Osteoblast (primary cell): ENCODE data around the gene GRM2. TPM values are rescaled to one million over a fixed set of nuclear protein-coding genes. Genes with fewer than 3 reads are reported as not detected.

Experiments used
- DNase-seq: peaks from one replicate; pipeline ENCODE4 v3.0.0; 2011; ENCODE audit warnings: low spot score, mixed read lengths; ENCODE audit not compliant: insufficient read length; ENCODE audit errors: missing footprints
- H2AFZ ChIP-seq: 2 replicates; pipeline ENCODE4 v1.6.0; 2011; ENCODE audit warnings: mild to moderate bottlenecking, low read length
- H3K27ac ChIP-seq: 2 replicates; pipeline ENCODE4 v1.5.1; 2011; ENCODE audit warnings: mild to moderate bottlenecking, low read depth, low read length, moderate library complexity
- H3K27me3 ChIP-seq: 2 replicates; pipeline ENCODE4 v1.6.0; 2012; ENCODE audit warnings: mild to moderate bottlenecking, control low read depth, inconsistent platforms, low read length, moderate library complexity; ENCODE audit not compliant: insufficient read depth
- H3K36me3 ChIP-seq: 2 replicates; pipeline ENCODE4 v1.5.1; 2011; ENCODE audit warnings: mild to moderate bottlenecking, low read length, control low read depth, moderate library complexity; ENCODE audit not compliant: insufficient read depth
- H3K4me1 ChIP-seq: 2 replicates; pipeline ENCODE4 v1.5.1; 2011; ENCODE audit warnings: mild to moderate bottlenecking, low read length, control low read depth, moderate library complexity; ENCODE audit not compliant: insufficient read depth
- H3K4me2 ChIP-seq: 2 replicates; pipeline ENCODE4 v1.6.0; 2011; ENCODE audit warnings: mild to moderate bottlenecking, low read length; ENCODE audit not compliant: insufficient read depth
- H3K4me3 ChIP-seq: fragments of 200-600 bp; sonication (generic); 3 replicates; pipeline ENCODE4 v1.5.1; 2012; ENCODE audit warnings: mild to moderate bottlenecking, low read length, inconsistent platforms; ENCODE audit not compliant: insufficient read depth
- H3K79me2 ChIP-seq: 2 replicates; pipeline ENCODE4 v1.6.0; 2012; ENCODE audit warnings: mild to moderate bottlenecking, low read length, control low read depth, inconsistent platforms; ENCODE audit not compliant: insufficient read depth
- H3K9me3 ChIP-seq: 2 replicates; pipeline ENCODE4 v1.5.1; 2011; ENCODE audit warnings: low read depth, low read length, control low read depth
- H4K20me1 ChIP-seq: 2 replicates; pipeline ENCODE4 v1.6.0; 2012; ENCODE audit warnings: mild to moderate bottlenecking, low read length, control low read depth; ENCODE audit not compliant: insufficient read depth
- total RNA-seq: library from RNA; depleted of rRNA; stranded (reverse); fragments of >200 nt; gene quantifications from 2 replicates; pipeline ENCODE4 v1.2.3, GENCODE V29; 2012
- TF ChIP-seq, protein P1 (sequence below): IDR thresholded peaks from 2 replicates; pipeline ENCODE4 v1.5.1; 2011; ENCODE audit warnings: mild to moderate bottlenecking, low read depth, low read length, moderate library complexity; ENCODE audit errors: extremely low read depth

Gene GRM2
- total RNA-seq, 1 donor, result not detected

DNA sequence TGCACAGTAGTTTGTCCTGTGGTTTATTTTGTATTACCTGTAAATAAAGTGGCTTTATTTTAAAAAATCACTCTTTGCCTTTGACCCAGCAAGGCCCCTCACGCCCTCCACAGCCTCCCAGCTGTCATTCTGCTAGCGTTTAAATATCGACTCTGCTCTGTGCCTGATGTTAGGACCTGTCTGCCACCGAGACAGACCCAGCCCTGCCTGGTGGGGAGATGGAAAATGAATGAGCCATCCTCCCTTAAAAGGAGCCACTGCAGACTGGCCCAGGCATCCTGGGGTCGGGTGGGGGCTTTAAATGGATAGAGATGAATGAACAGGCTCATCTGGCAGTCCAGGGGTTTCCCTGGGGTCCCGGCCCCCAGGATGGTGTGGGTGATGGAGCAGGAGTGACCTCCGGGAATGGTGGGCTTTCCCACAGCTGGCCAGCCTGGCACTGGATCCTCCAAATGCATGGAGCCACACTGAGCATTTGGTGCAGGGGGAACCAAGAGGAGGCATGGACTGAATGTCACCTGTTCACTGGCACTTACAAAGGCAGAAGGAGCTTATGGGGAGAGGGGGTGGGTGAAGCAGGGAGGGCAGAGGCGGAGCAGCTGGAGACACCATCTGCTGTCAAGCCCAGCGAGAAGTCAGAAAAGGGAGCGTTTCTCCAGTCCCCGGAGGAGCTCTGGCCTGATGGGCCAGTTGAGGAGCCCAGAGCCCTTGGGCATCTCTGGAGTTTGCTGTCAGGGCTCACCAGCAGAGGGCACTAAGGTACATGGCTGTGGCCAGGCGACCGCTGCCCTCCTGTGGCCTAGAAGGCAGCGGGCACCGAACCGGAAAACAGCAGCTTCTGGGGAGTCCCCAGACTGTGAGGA lies 11.9 kb downstream of the GRM2 start:
- TF ChIP-seq, protein P1, sequence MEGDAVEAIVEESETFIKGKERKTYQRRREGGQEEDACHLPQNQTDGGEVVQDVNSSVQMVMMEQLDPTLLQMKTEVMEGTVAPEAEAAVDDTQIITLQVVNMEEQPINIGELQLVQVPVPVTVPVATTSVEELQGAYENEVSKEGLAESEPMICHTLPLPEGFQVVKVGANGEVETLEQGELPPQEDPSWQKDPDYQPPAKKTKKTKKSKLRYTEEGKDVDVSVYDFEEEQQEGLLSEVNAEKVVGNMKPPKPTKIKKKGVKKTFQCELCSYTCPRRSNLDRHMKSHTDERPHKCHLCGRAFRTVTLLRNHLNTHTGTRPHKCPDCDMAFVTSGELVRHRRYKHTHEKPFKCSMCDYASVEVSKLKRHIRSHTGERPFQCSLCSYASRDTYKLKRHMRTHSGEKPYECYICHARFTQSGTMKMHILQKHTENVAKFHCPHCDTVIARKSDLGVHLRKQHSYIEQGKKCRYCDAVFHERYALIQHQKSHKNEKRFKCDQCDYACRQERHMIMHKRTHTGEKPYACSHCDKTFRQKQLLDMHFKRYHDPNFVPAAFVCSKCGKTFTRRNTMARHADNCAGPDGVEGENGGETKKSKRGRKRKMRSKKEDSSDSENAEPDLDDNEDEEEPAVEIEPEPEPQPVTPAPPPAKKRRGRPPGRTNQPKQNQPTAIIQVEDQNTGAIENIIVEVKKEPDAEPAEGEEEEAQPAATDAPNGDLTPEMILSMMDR, result peak; percentile 81
- no peaks in the 10 kb centered on the region for H3K4me1 ChIP-seq
- peak; percentile 94 for DNase-seq

GRCh38 chr3:51719410-51720025 lies 12.7 kb downstream of the GRM2 start:
- no peaks in the 10 kb centered on the region for H3K79me2 ChIP-seq
- TF ChIP-seq, protein P1, result peak; percentile 4
- no peak overlapping the region for H3K4me3 ChIP-seq
- H4K20me1 ChIP-seq, result no peaks in the 10 kb centered on the region
- peak; percentile 76 for DNase-seq
- no peaks in the 10 kb centered on the region for H3K27me3 ChIP-seq
- no peak overlapping the region for H2AFZ ChIP-seq
- H3K4me1 ChIP-seq, result no peaks in the 10 kb centered on the region
- H3K36me3 ChIP-seq, result no peaks in the 10 kb centered on the region
- no peak overlapping the region for H3K27ac ChIP-seq
- H3K4me2 ChIP-seq, result no peak overlapping the region
- no peaks in the 10 kb centered on the region for H3K9me3 ChIP-seq

More for the DNA sequence above, 11.9 kb downstream of the GRM2 start:
- Histone ChIP-seq H2AFZ (no peak overlapping the region), H3K4me3 (no peak overlapping the region), H3K79me2 (no peaks in the 10 kb centered on the region), H3K36me3 (no peaks in the 10 kb centered on the region), H4K20me1 (no peaks in the 10 kb centered on the region), H3K27ac (no peak overlapping the region), H3K27me3 (no peaks in the 10 kb centered on the region), H3K4me2 (no peak overlapping the region), H3K9me3 (no peaks in the 10 kb centered on the region)

- H3K4me2 ChIP-seq, result no peak overlapping the region
- H3K27ac ChIP-seq, result no peak overlapping the region
- TF ChIP-seq, protein P1, result no peak
- no peaks in the 10 kb centered on the region for H3K9me3 ChIP-seq
- DNase-seq, result no peak
- no peaks in the 10 kb centered on the region for H3K27me3 ChIP-seq
- H3K4me3 ChIP-seq, result no peak overlapping the region
- no peaks in the 10 kb centered on the region for H4K20me1 ChIP-seq
- H2AFZ ChIP-seq, result no peak overlapping the region
- no peaks in the 10 kb centered on the region for H3K79me2 ChIP-seq
- H3K36me3 ChIP-seq, result no peaks in the 10 kb centered on the region
- no peaks in the 10 kb centered on the region for H3K4me1 ChIP-seq
Observed at GRCh38 chr3:51720292-51721061, 13.6 kb downstream of the GRM2 start.
